ENCODE measurements around the gene TNFAIP3. TPM values are rescaled to one million over a fixed set of nuclear protein-coding genes. Genes with fewer than 3 reads are reported as not detected.

Gene TNFAIP3
- total and polyA plus RNA-seq, 2 donors (not counting 1 experiment from before 2014, with no cell fraction given): 86.2 to 92.0 TPM

- ATAC-seq (ENCODE audit: low read depth) (no peak), DNase-seq (no peak)
- Mint-ChIP-seq H3K4me3 (no peak overlapping the region), H3K27ac (no peak overlapping the region), H3K4me1 (no peaks in the 10 kb centered on the region), H3K9me3 (ENCODE audit: insufficient read depth) (no peaks in the 10 kb centered on the region), H3K27me3 (no peaks in the 10 kb centered on the region)
- Histone ChIP-seq H3K36me3 (replicated peaks in 1 of 2; ENCODE audit: control extremely low read depth in 1 of 2, control insufficient read depth in 1 of 2, extremely low read depth in 1 of 2, insufficient read depth in 2 of 2, low read length in 1 of 2) (no peaks in the 10 kb centered on the region), H3K4me1 (ENCODE audit: control insufficient read depth in 2 of 2, insufficient read depth in 2 of 2, low read length in 2 of 2) (peaks cover 13 to 18% of the 10 kb centered on the region in 2 donors), H3K79me2 (ENCODE audit: control insufficient read depth, insufficient read depth, low read length) (no peaks in the 10 kb centered on the region), H2AFZ (ENCODE audit: insufficient read depth, low read depth, low read length, poor library complexity, severe bottlenecking) (no peak overlapping the region), H3K27ac (ENCODE audit: low read length in 2 of 2) (no peak overlapping the region), H3K9ac (ENCODE audit: low read length) (no peak overlapping the region), H4K20me1 (ENCODE audit: control insufficient read depth, insufficient read depth, low read length, poor library complexity, severe bottlenecking) (no peaks in the 10 kb centered on the region), H3K9me3 (ENCODE audit: control extremely low read depth in 1 of 3, control insufficient read depth in 2 of 3, insufficient read depth in 1 of 3, low read length in 2 of 3) (peaks cover 0 to 7% (median 0%) of the 10 kb centered on the region in 3 donors), H3K27me3 (replicated peaks in 1 of 4; ENCODE audit: control extremely low read depth in 1 of 4, control insufficient read depth in 3 of 4, insufficient read depth in 4 of 4, low read length in 3 of 4) (no peaks in the 10 kb centered on the region), H3K4me2 (replicated peaks; ENCODE audit: low read depth, low read length, poor library complexity, severe bottlenecking) (no peak overlapping the region), H3K4me3 (ENCODE audit: control extremely low read depth in 1 of 5, extremely low read depth in 1 of 5, insufficient read depth in 1 of 5, low read depth in 2 of 5, low read length in 4 of 5) (no peak overlapping the region)
- intact Hi-C loops (cut with micrococcal nuclease): no loop called here
- POLR2A ChIA-PET: no interaction called here
- no CpG with 5 or more reads among the region's 4 CpGs for WGBS (ENCODE audit: insufficient coverage)
- TF ChIP-seq, protein P1, sequence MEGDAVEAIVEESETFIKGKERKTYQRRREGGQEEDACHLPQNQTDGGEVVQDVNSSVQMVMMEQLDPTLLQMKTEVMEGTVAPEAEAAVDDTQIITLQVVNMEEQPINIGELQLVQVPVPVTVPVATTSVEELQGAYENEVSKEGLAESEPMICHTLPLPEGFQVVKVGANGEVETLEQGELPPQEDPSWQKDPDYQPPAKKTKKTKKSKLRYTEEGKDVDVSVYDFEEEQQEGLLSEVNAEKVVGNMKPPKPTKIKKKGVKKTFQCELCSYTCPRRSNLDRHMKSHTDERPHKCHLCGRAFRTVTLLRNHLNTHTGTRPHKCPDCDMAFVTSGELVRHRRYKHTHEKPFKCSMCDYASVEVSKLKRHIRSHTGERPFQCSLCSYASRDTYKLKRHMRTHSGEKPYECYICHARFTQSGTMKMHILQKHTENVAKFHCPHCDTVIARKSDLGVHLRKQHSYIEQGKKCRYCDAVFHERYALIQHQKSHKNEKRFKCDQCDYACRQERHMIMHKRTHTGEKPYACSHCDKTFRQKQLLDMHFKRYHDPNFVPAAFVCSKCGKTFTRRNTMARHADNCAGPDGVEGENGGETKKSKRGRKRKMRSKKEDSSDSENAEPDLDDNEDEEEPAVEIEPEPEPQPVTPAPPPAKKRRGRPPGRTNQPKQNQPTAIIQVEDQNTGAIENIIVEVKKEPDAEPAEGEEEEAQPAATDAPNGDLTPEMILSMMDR (IDR thresholded peaks at IDR 0.05): no peak
- CTCF ChIA-PET: interaction anchor here (0.9 kb wide), 1 partner anchor 143 kb away, joined by 4 read pairs; no protein-coding TSS in a partner anchor
These were observed 16.1 kb upstream of the TNFAIP3 start for GRCh38 chr6:137850816-137851602.

GRCh38 chr6:137851669-137852068, 15.4 kb upstream of the TNFAIP3 start:
- ATAC-seq (ENCODE audit: low read depth) (no peak), DNase-seq (no peak)
- ChIA-PET CTCF (interaction anchor here (0.9 kb wide), 1 partner anchor 144 kb away, joined by 4 read pairs; no protein-coding TSS in a partner anchor), POLR2A (no interaction called here)
- Mint-ChIP-seq H3K9me3 (ENCODE audit: insufficient read depth) (peaks cover 4% of the 10 kb centered on the region), H3K4me3 (no peak overlapping the region), H3K4me1 (no peaks in the 10 kb centered on the region), H3K27ac (no peak overlapping the region), H3K27me3 (no peaks in the 10 kb centered on the region)
- Histone ChIP-seq H3K27ac (ENCODE audit: low read length in 2 of 2) (no peak overlapping the region), H3K9ac (ENCODE audit: low read length) (no peak overlapping the region), H3K9me3 (ENCODE audit: control extremely low read depth in 1 of 3, control insufficient read depth in 2 of 3, insufficient read depth in 1 of 3, low read length in 2 of 3) (peaks cover 0 to 3% (median 0%) of the 10 kb centered on the region in 3 donors), H3K4me1 (ENCODE audit: control insufficient read depth in 2 of 2, insufficient read depth in 2 of 2, low read length in 2 of 2) (peaks cover 8 to 13% of the 10 kb centered on the region in 2 donors), H3K4me3 (ENCODE audit: control extremely low read depth in 1 of 5, extremely low read depth in 1 of 5, insufficient read depth in 1 of 5, low read depth in 2 of 5, low read length in 4 of 5) (no peak overlapping the region), H3K79me2 (ENCODE audit: control insufficient read depth, insufficient read depth, low read length) (no peaks in the 10 kb centered on the region), H4K20me1 (ENCODE audit: control insufficient read depth, insufficient read depth, low read length, poor library complexity, severe bottlenecking) (no peaks in the 10 kb centered on the region), H2AFZ (ENCODE audit: insufficient read depth, low read depth, low read length, poor library complexity, severe bottlenecking) (no peak overlapping the region), H3K27me3 (replicated peaks in 1 of 4; ENCODE audit: control extremely low read depth in 1 of 4, control insufficient read depth in 3 of 4, insufficient read depth in 4 of 4, low read length in 3 of 4) (no peaks in the 10 kb centered on the region), H3K36me3 (replicated peaks in 1 of 2; ENCODE audit: control extremely low read depth in 1 of 2, control insufficient read depth in 1 of 2, extremely low read depth in 1 of 2, insufficient read depth in 2 of 2, low read length in 1 of 2) (no peaks in the 10 kb centered on the region), H3K4me2 (replicated peaks; ENCODE audit: low read depth, low read length, poor library complexity, severe bottlenecking) (no peak overlapping the region)
- intact Hi-C loops (cut with micrococcal nuclease): no loop called here
- 89% methylated on average over 3 of the region's 3 CpGs for WGBS (ENCODE audit: insufficient coverage)
- TF ChIP-seq, protein P1 (IDR thresholded peaks at IDR 0.05): no peak
- TF ChIP-seq EZH2 (IDR thresholded peaks at IDR 0.05; ENCODE audit: borderline replicate concordance, insufficient read depth, low read depth, low read length, poor library complexity, severe bottlenecking): no peak
